HEK293T (cell line): ENCODE data around the gene OSBPL7.

Source experiments
- ARNT ChIP-seq: fragments of 450-650 bp; IDR thresholded peaks from 2 replicates; pipeline ENCODE4 v1.6.1; 2017; ENCODE audit warnings: mild to moderate bottlenecking
- BHLHE40 ChIP-seq: fragments of 450-650 bp; IDR thresholded peaks from 2 replicates; pipeline ENCODE4 v1.6.1; 2016; ENCODE audit warnings: mild to moderate bottlenecking, moderate library complexity, borderline replicate concordance
- ELF4 ChIP-seq: fragments of 450-650 bp; IDR thresholded peaks from 2 replicates; pipeline ENCODE4 v1.6.1; 2017; ENCODE audit warnings: antibody characterized with exemption
- FOXA1 ChIP-seq: fragments of 450-650 bp; IDR thresholded peaks from 2 replicates; pipeline ENCODE4 v1.6.1; 2016; ENCODE audit warnings: mild to moderate bottlenecking
- FOXK2 ChIP-seq: fragments of 450-650 bp; IDR thresholded peaks from 2 replicates; pipeline ENCODE4 v1.6.1; 2016; ENCODE audit warnings: mild to moderate bottlenecking
- FOXM1 ChIP-seq: fragments of 450-650 bp; IDR thresholded peaks from 2 replicates; pipeline ENCODE4 v1.6.1; 2017; ENCODE audit warnings: mild to moderate bottlenecking, borderline replicate concordance
- HDGF ChIP-seq: fragments of 450-650 bp; IDR thresholded peaks from 2 replicates; pipeline ENCODE4 v1.6.1; 2017; ENCODE audit warnings: antibody characterized with exemption, borderline replicate concordance
- L3MBTL2 ChIP-seq: fragments of 450-650 bp; conservative IDR thresholded peaks from 2 replicates; pipeline ENCODE4 v1.6.1; 2016; ENCODE audit warnings: mild to moderate bottlenecking
- LEF1 ChIP-seq: fragments of 450-650 bp; IDR thresholded peaks from 2 replicates; pipeline ENCODE4 v1.6.1; 2017; ENCODE audit warnings: mild to moderate bottlenecking, borderline replicate concordance
- PKNOX1 ChIP-seq: fragments of 450-650 bp; IDR thresholded peaks from 2 replicates; pipeline ENCODE4 v1.6.1; 2016
- SP1 ChIP-seq: fragments of 450-650 bp; IDR thresholded peaks from 2 replicates; pipeline ENCODE4 v1.6.1; 2017
- SUZ12 ChIP-seq: fragments of 450-650 bp; IDR thresholded peaks from 2 replicates; pipeline ENCODE4 v1.6.1; 2016; ENCODE audit warnings: mild to moderate bottlenecking
- TARDBP ChIP-seq: fragments of 450-650 bp; IDR thresholded peaks from 2 replicates; pipeline ENCODE4 v1.6.1; 2016

GRCh38 chr17:47853616-47854015, 32.0 kb upstream of the OSBPL7 start:
- TF ChIP-seq BHLHE40 (no peak), SP1 (no peak), ELF4 (no peak), TARDBP (no peak), FOXA1 (no peak), SUZ12 (no peak), LEF1 (no peak), FOXK2 (no peak), HDGF (no peak), PKNOX1 (no peak), L3MBTL2 (no peak), ARNT (no peak), FOXM1 (no peak)
